Renal pelvis (tissue), 12 donors: Measurements from ENCODE around the gene RAB33B. TPM values are rescaled to one million over a fixed set of nuclear protein-coding genes. Genes with fewer than 3 reads are reported as not detected.
"Not testable (repeated sequence)": the region's sequence is repeated elsewhere in the genome, so short reads cannot be mapped to it uniquely, and the experiment has no call there.

Experiments used
- DNase-seq: peaks from one replicate; pipeline ENCODE4 v3.0.0-alpha.2; 2013
- long read RNA-seq, 16 experiments: transcript quantifications; one replicate each; lab custom pipeline, GENCODE V29; 2026
- polyA plus RNA-seq, 3 donors: library from polyadenylated mRNA; unstranded; fragments of 120-200 nt; gene quantifications; one replicate each; pipeline ENCODE4 v1.2.1, GENCODE V29; 2013; ENCODE audit not compliant: insufficient read length in 3 of 3

Gene RAB33B
- polyA plus RNA-seq, result 10 to 100 TPM in 2 of 3 donors, 1 to 10 TPM in 1; 8.8 to 11.3 (median 11.0) TPM
- long read RNA-seq, donor 1, full-length matches to known transcripts, result 6 of 6 reads
- long read RNA-seq, donor 1, partial matches to known transcripts, result 0 of 6 reads
- long read RNA-seq, donor 1, other reads (novel, unspliced or antisense), result 0 of 6 reads
- long read RNA-seq, donor 2, full-length matches to known transcripts, result 7 of 7 reads
- long read RNA-seq, donor 2, partial matches to known transcripts, result 0 of 7 reads
- long read RNA-seq, donor 2, other reads (novel, unspliced or antisense), result 0 of 7 reads
- long read RNA-seq, donor 3, full-length matches to known transcripts, result 6 of 6 reads
- long read RNA-seq, donor 3, partial matches to known transcripts, result 0 of 6 reads
- long read RNA-seq, donor 3, other reads (novel, unspliced or antisense), result 0 of 6 reads
- long read RNA-seq, donor 4, full-length matches to known transcripts, result 4 of 4 reads
- long read RNA-seq, donor 4, partial matches to known transcripts, result 0 of 4 reads
- long read RNA-seq, donor 4, other reads (novel, unspliced or antisense), result 0 of 4 reads
- long read RNA-seq, donor 5, full-length matches to known transcripts, result 7 of 7 reads
- long read RNA-seq, donor 5, partial matches to known transcripts, result 0 of 7 reads
- long read RNA-seq, donor 5, other reads (novel, unspliced or antisense), result 0 of 7 reads
- long read RNA-seq, donor 6, full-length matches to known transcripts, result 5 of 5 reads
- long read RNA-seq, donor 6, partial matches to known transcripts, result 0 of 5 reads
- long read RNA-seq, donor 6, other reads (novel, unspliced or antisense), result 0 of 5 reads
- long read RNA-seq, donor 7, full-length matches to known transcripts, result 9 of 9 reads
- long read RNA-seq, donor 7, partial matches to known transcripts, result 0 of 9 reads
- long read RNA-seq, donor 7, other reads (novel, unspliced or antisense), result 0 of 9 reads
- long read RNA-seq, donor 8, full-length matches to known transcripts, result 4 of 4 reads
- long read RNA-seq, donor 8, partial matches to known transcripts, result 0 of 4 reads
- long read RNA-seq, donor 8, other reads (novel, unspliced or antisense), result 0 of 4 reads
- long read RNA-seq, donor 9, full-length matches to known transcripts, result 5 of 12 reads
- long read RNA-seq, donor 9, partial matches to known transcripts, result 7 of 12 reads
- long read RNA-seq, donor 9, other reads (novel, unspliced or antisense), result 0 of 12 reads
- long read RNA-seq, donor 10, full-length matches to known transcripts, result 5 of 5 reads
- long read RNA-seq, donor 10, partial matches to known transcripts, result 0 of 5 reads
- long read RNA-seq, donor 10, other reads (novel, unspliced or antisense), result 0 of 5 reads
- long read RNA-seq, donor 11, full-length matches to known transcripts, result 5 of 5 reads
- long read RNA-seq, donor 11, partial matches to known transcripts, result 0 of 5 reads
- long read RNA-seq, donor 11, other reads (novel, unspliced or antisense), result 0 of 5 reads
- long read RNA-seq, donor 12, full-length matches to known transcripts, result 11 of 11 reads
- long read RNA-seq, donor 12, partial matches to known transcripts, result 0 of 11 reads
- long read RNA-seq, donor 12, other reads (novel, unspliced or antisense), result 0 of 11 reads
- long read RNA-seq, donor 13, full-length matches to known transcripts, result 5 of 5 reads
- long read RNA-seq, donor 13, partial matches to known transcripts, result 0 of 5 reads
- long read RNA-seq, donor 13, other reads (novel, unspliced or antisense), result 0 of 5 reads
- long read RNA-seq, donor 14, full-length matches to known transcripts, result 12 of 12 reads
- long read RNA-seq, donor 14, partial matches to known transcripts, result 0 of 12 reads
- long read RNA-seq, donor 14, other reads (novel, unspliced or antisense), result 0 of 12 reads
- long read RNA-seq, donor 15, full-length matches to known transcripts, result 6 of 6 reads
- long read RNA-seq, donor 15, partial matches to known transcripts, result 0 of 6 reads
- long read RNA-seq, donor 15, other reads (novel, unspliced or antisense), result 0 of 6 reads
- long read RNA-seq, donor 16, full-length matches to known transcripts, result 8 of 8 reads
- long read RNA-seq, donor 16, partial matches to known transcripts, result 0 of 8 reads
- long read RNA-seq, donor 16, other reads (novel, unspliced or antisense), result 0 of 8 reads

GRCh38 chr4:139454111-139455045, at the start of gene RAB33B:
Gene RAB33B (plus strand): TSS chr4:139454121. CDS start chr4:139454196, 75 bp downstream.
- DNase-seq, result no peak

- DNase-seq, result no peak
Observed at GRCh38 chr4:139410312-139410711, 43.6 kb upstream of the RAB33B start.

DNA sequence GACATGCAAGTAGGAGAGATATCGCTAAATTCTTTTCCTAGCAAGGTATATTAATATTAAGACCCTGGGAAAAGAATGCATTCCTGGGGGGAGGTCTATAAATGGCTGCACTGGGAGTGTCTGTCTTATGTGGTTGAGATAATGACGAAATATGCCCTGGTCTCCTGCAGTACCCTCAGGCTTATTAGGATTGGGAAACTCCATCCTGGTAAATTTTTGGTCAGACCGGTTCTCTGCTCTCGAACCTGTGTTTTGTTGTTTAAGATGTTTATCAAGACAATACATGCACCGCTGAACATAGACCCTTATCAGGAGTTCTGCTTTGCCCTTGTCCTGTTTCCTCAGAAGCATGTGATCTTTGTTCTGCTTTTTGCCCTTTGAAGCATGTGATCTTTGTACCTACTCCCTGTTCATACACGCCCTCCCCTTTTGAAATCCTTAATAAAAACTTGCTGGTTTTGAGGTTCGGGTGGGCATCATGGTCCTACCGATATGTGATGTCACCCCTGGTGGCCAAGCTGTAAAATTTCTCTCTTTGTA, 39.2 kb upstream of the RAB33B start:
- DNase-seq, result not testable (repeated sequence)

DNA sequence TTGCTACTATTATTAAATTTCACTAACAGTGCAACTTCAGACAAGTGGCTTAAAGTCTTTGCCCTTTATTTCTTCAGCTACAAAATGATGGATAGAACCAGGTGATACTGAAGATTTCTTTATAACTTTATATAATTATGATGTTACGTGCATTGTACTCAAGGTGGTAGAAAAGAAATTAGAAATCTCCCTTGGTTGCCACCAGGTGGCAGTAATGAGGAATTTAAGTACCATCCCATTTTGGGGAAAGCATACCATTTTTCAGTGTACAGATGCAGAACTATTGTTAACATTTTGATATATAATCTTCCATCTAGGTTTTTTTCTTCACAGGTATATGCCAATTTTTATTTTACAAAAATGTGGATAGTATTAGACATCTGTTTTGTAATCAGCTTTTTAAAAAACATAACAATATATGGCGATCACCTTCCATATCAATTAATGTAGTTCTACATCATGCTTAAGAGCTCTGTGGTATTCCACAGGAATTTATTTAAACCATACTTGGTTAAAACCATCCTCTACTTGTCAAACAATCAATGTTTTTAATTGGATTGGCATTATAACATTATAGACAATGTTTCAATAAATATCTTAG, 37.7 kb upstream of the RAB33B start:
- peak; percentile 23 for DNase-seq

- peak; percentile 27 for DNase-seq
Observed at GRCh38 chr4:139419388-139419914, 34.5 kb upstream of the RAB33B start.

GRCh38 chr4:139420652-139421051, 33.3 kb upstream of the RAB33B start:
- DNase-seq, result no peak

DNA sequence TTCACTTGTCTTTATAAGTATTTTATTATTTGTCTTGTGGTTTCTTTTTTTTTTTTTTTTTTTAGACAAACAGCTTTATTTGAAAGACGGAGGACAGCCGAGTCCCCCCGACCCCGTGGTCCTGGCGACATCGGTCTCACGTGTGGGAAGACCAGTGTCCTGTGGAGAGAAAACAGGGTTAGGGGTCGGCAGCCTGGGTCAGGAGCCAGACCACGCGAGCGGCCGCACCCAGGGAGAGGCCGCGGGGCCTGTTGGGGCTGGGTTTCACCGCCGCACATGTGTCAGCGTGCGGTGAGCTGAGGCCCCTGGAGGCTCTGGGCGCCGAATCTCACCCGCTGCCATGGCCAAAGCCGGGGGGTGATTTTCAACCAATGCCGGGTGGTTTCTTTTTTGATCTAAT, 17.8 kb upstream of the RAB33B start:
- no peak for DNase-seq

GRCh38 chr4:139438141-139438540, 15.8 kb upstream of the RAB33B start:
- DNase-seq, result no peak

GRCh38 chr4:139441029-139441428, 12.9 kb upstream of the RAB33B start:
- DNase-seq, result no peak

DNA sequence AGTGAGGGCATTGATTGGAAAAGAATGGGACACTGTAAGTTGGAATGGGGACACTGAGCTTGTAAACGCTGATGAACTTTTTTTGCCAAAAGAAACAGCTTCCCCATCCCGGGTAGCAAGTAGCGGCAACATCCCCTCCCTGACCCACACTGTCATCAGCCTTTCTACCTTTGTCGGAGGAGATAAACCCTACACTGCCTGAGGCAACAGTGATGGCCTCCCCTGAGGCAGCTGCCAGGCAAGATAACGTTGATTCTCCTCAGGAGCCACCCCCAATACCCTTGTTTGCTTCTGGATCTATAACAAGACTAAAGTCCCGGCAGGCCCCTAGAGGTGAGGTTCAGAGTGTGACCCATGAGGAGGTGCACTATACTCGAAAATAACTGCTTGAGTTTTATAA, 10.3 kb upstream of the RAB33B start:
- no peak for DNase-seq

DNA sequence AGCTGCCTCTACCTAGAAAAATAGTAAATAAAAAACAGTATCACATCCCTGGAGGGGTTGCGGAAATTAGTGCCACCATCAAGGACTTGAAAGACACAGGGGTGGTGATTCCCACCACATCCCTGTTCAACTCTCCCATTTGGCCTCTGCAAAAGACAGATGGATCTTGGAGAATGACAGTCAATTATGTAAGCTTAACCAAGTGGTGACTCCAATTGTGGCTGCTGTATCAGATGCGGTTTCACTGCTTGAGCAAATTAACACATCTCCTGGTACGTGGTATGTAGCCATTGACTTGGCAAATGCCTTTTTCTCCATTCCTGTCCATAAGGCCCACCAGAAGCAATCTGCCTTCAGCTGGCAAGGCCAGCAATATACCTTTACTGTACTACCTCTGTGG, 9.0 kb upstream of the RAB33B start:
- DNase-seq, result not testable (repeated sequence)

- DNase-seq, result not testable (repeated sequence)
Observed at GRCh38 chr4:139447078-139447477, 6.8 kb upstream of the RAB33B start.

DNA sequence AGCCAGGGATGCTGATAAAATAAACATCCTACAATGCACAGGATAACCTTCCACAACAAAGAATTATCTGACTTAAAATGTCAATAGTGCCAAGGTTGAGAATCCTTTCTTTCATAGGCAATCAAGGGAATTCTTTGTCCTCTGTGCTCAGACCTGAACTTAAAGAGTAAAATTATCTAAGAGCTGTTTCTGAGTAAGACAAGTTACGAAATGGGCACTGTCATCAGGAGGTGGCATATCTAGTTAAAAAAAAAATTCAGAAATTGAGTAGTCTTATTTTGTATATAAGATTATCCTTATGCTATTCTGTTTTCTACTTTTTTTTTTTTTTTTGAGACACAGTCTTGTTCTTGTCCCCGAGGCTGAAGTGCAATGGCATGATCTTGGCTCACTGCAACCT, 3.3 kb upstream of the RAB33B start:
- DNase-seq, result no peak

- DNase-seq, result no peak
Observed at GRCh38 chr4:139451997-139452396, 1.9 kb upstream of the RAB33B start.

DNA sequence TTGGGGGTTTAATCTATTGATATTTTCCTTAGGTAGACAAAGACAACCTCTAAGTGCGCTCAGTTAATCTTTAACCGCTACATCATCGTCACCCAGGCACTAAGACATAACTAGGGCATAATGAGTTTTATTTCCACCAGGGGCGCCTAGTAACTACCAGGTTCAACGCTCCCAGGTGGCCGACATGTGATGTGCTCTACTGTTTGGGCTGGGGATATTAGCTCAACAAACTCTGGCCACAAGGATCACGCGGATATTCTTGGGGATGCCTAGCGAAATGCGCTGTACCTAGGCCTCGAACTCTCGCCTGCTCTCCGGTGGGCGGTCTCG, 915 bp upstream of the RAB33B start:
- DNase-seq, result peak; percentile 72

GRCh38 chr4:139453371-139454110, 380 bp upstream of the RAB33B start:
- peak; percentile 97 for DNase-seq

- no peak for DNase-seq
Observed at GRCh38 chr4:139455126-139455538, 1.2 kb downstream of the RAB33B start.
